ENCODE results near the gene VAC14. TPM values are rescaled to one million over a fixed set of nuclear protein-coding genes. Genes with fewer than 3 reads are reported as not detected.

Gene VAC14
- polyA plus RNA-seq, 1 experiment: 50.7 TPM

GRCh38 chr16:70649300-70649699, 151.7 kb downstream of the VAC14 start:
- POLR2A ChIA-PET: no interaction called here
- CTCF ChIA-PET: no interaction called here
- DNase-seq (ENCODE audit: low read depth): no peak

DNA sequence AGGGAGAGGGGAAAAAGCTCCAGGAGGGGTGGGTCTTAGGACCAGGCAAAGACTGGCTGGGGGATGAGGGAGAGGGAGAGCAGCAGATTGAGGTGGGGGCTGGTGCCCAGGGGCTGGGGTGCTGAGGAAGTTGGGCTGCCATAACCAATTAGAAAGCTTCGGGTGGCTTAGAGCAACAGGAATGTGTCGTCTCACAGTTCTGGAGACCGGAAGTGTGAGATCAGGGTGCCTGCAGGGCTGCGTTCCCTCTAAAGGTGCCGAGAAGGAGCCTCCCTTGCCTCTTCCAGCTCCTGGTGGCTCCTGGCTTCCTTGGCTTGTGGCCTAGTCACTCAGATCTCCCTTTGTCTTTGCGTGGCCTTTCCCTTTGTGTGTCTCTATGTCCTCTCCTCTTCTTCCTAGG, 152.4 kb downstream of the VAC14 start:
- H3K36me3 ChIP-seq (ENCODE audit: control insufficient read depth, insufficient read depth, low read length): no peaks in the 10 kb centered on the region
- TF ChIP-seq CTCF (IDR thresholded peaks at IDR 0.05; ENCODE audit: insufficient read depth, low read depth, low read length): no peak
- peaks cover 2% of the 10 kb centered on the region; the same call in 1 of the 2 replicates for H3K27me3 ChIP-seq (ENCODE audit: control insufficient read depth, insufficient read depth, low read length)
- ChIA-PET CTCF (interaction anchor here (1.3 kb wide), 1 partner anchor 279 kb away, joined by 5 read pairs; no protein-coding TSS in a partner anchor), POLR2A (no interaction called here)
- no peak for DNase-seq (ENCODE audit: low read depth)
- H3K4me3 ChIP-seq (ENCODE audit: low read depth, low read length): no peak overlapping the region

More at GRCh38 chr16:70649300-70649699, 151.7 kb downstream of the VAC14 start:
- Histone ChIP-seq H3K36me3 (ENCODE audit: control insufficient read depth, insufficient read depth, low read length) (no peaks in the 10 kb centered on the region), H3K4me3 (ENCODE audit: low read depth, low read length) (no peak overlapping the region), H3K27me3 (ENCODE audit: control insufficient read depth, insufficient read depth, low read length) (peaks cover 2% of the 10 kb centered on the region; the same call in 1 of the 2 replicates)
- no peak for TF ChIP-seq CTCF (IDR thresholded peaks at IDR 0.05; ENCODE audit: insufficient read depth, low read depth, low read length)

GRCh38 chr16:70647441-70648359, 153.3 kb downstream of the VAC14 start:
- no peak for TF ChIP-seq CTCF (IDR thresholded peaks at IDR 0.05; ENCODE audit: insufficient read depth, low read depth, low read length)
- POLR2A ChIA-PET: no interaction called here
- DNase-seq (ENCODE audit: low read depth): no peak
- Histone ChIP-seq H3K27me3 (ENCODE audit: control insufficient read depth, insufficient read depth, low read length) (peaks cover 2% of the 10 kb centered on the region; the same call in 1 of the 2 replicates), H3K36me3 (ENCODE audit: control insufficient read depth, insufficient read depth, low read length) (no peaks in the 10 kb centered on the region), H3K4me3 (ENCODE audit: low read depth, low read length) (no peak overlapping the region)
- CTCF ChIA-PET: interaction anchor here (1.3 kb wide), 1 partner anchor 278 kb away, joined by 5 read pairs; no protein-coding TSS in a partner anchor

- no peak for TF ChIP-seq CTCF (IDR thresholded peaks at IDR 0.05; ENCODE audit: insufficient read depth, low read depth, low read length)
- Histone ChIP-seq H3K36me3 (ENCODE audit: control insufficient read depth, insufficient read depth, low read length) (no peaks in the 10 kb centered on the region), H3K27me3 (ENCODE audit: control insufficient read depth, insufficient read depth, low read length) (peaks cover 2% of the 10 kb centered on the region; the same call in 1 of the 2 replicates), H3K4me3 (ENCODE audit: low read depth, low read length) (no peak within 1 kb of the TSS)
- CTCF ChIA-PET: no interaction called here
- POLR2A ChIA-PET: no interaction called here
- DNase-seq (ENCODE audit: low read depth): no peak
Observed at GRCh38 chr16:70646260-70647241, 154.4 kb downstream of the VAC14 start, which contains the start of gene IL34. Gene IL34, plus strand, starts transcription at chr16:70646559. Its CDS starts 389 bp downstream, at chr16:70646948.
